Effector memory CD4-positive, alpha-beta T cell (primary cell): ENCODE results near the gene MTMR3.

Experiments used
- DNase-seq, 3 donors: peaks; one replicate each; pipeline ENCODE4 v3.0.0-alpha.2; 2020
- H3K27ac ChIP-seq: 2 replicates; pipeline ENCODE4 v1.7.0; 2013; ENCODE audit warnings: mild to moderate bottlenecking, low read length, moderate library complexity; ENCODE audit not compliant: insufficient read depth, poor library complexity, severe bottlenecking
- H3K27me3 ChIP-seq: replicated peaks from 2 replicates; pipeline ENCODE4 v1.7.0; 2013; ENCODE audit warnings: mild to moderate bottlenecking, low read length; ENCODE audit not compliant: insufficient read depth, control insufficient read depth, poor library complexity, severe bottlenecking
- H3K36me3 ChIP-seq: 2 replicates; pipeline ENCODE4 v1.7.0; 2013; ENCODE audit warnings: mild to moderate bottlenecking, low read length, moderate library complexity; ENCODE audit not compliant: control insufficient read depth, insufficient read depth
- H3K4me1 ChIP-seq: 2 replicates; pipeline ENCODE4 v1.7.0; 2013; ENCODE audit warnings: low read length, mild to moderate bottlenecking; ENCODE audit not compliant: control insufficient read depth, insufficient read depth, poor library complexity, severe bottlenecking
- H3K4me3 ChIP-seq: 2 replicates; pipeline ENCODE4 v1.7.0; 2013; ENCODE audit warnings: low read length, low read depth, mild to moderate bottlenecking; ENCODE audit not compliant: insufficient read depth, poor library complexity, severe bottlenecking
- H3K9me3 ChIP-seq: 2 replicates; pipeline ENCODE4 v1.7.0; 2013; ENCODE audit warnings: mild to moderate bottlenecking, low read length, moderate library complexity; ENCODE audit not compliant: control insufficient read depth

MTMR3 gene

DNA sequence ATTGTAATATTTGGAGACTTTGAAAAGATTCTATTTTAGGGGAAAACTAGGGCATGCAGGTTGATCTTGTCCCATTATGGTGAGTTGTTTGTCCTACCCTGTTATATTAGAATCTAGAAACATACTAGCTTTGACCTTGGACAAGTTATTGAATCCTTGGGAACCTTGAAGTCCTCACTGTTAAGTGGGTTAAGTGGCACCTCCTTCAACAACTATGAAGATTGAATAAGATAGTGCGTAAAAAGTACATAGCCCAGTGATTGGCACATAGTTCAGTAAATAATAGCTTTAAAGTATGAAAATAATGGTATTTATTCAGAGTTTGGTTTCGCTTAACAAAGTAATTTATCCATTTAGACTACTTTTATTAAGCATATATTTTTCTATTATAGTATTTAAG is 51.6 kb downstream of the MTMR3 start:
- H3K9me3 ChIP-seq = no peaks in the 10 kb centered on the region
- no peak overlapping the region for H3K4me3 ChIP-seq
- H3K4me1 ChIP-seq = no peaks in the 10 kb centered on the region
- no peak for DNase-seq
- no peaks in the 10 kb centered on the region for H3K36me3 ChIP-seq
- no peaks in the 10 kb centered on the region for H3K27me3 ChIP-seq
- no peak overlapping the region for H3K27ac ChIP-seq

- H3K27ac ChIP-seq = no peak overlapping the region
- H3K27me3 ChIP-seq = no peaks in the 10 kb centered on the region
- H3K4me3 ChIP-seq = no peak overlapping the region
Observed at GRCh38 chr22:29936186-29936585, 53.2 kb downstream of the MTMR3 start.

GRCh38 chr22:29937940-29938693 is 55.1 kb downstream of the MTMR3 start:
- DNase-seq = no peak
- H3K27ac ChIP-seq = no peak overlapping the region

More at GRCh38 chr22:29936186-29936585, 53.2 kb downstream of the MTMR3 start:
- no peaks in the 10 kb centered on the region for H3K36me3 ChIP-seq
- no peaks in the 10 kb centered on the region for H3K4me1 ChIP-seq
- H3K9me3 ChIP-seq = no peaks in the 10 kb centered on the region
- no peak for DNase-seq

GRCh38 chr22:29940526-29940925 is 57.6 kb downstream of the MTMR3 start:
- no peak for DNase-seq
- Histone ChIP-seq H3K36me3 (no peaks in the 10 kb centered on the region), H3K27me3 (no peaks in the 10 kb centered on the region), H3K4me1 (peaks cover 5% of the 10 kb centered on the region), H3K4me3 (no peak overlapping the region), H3K27ac (no peak overlapping the region), H3K9me3 (no peaks in the 10 kb centered on the region)

More at GRCh38 chr22:29937940-29938693, 55.1 kb downstream of the MTMR3 start:
- H3K4me1 ChIP-seq = no peaks in the 10 kb centered on the region
- no peaks in the 10 kb centered on the region for H3K9me3 ChIP-seq
- no peaks in the 10 kb centered on the region for H3K36me3 ChIP-seq
- no peak overlapping the region for H3K4me3 ChIP-seq
- H3K27me3 ChIP-seq = no peaks in the 10 kb centered on the region

DNA sequence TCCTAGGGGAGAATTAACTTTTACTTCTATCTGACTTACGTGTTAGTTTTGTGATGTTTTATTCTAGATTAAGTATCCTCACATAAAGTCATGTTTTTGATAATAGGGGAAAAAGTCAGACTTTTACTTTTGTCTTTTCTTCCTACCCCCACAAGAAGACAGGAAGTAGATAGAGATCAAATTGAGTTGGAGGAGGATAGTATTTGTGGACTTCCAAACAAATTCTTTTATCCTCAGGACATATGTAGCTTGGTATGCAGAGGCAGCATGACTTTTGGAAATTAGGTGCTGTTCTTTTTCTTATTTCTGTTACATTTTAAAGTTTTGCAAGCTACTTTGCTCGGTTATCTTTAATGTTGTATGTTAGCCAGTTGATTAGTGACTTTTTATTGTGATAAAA is 61.4 kb downstream of the MTMR3 start:
- no peak overlapping the region for H3K27ac ChIP-seq
- H3K27me3 ChIP-seq = no peaks in the 10 kb centered on the region
- H3K4me3 ChIP-seq = no peak overlapping the region
- H3K4me1 ChIP-seq = peaks cover 5% of the 10 kb centered on the region
- H3K36me3 ChIP-seq = no peaks in the 10 kb centered on the region
- DNase-seq = no peak
- no peaks in the 10 kb centered on the region for H3K9me3 ChIP-seq

GRCh38 chr22:29945435-29945834 is 62.5 kb downstream of the MTMR3 start:
- Histone ChIP-seq H3K9me3 (no peaks in the 10 kb centered on the region), H3K4me1 (peaks cover 5% of the 10 kb centered on the region), H3K27me3 (no peaks in the 10 kb centered on the region), H3K36me3 (no peaks in the 10 kb centered on the region), H3K27ac (no peak overlapping the region), H3K4me3 (no peak overlapping the region)
- no peak for DNase-seq

DNA sequence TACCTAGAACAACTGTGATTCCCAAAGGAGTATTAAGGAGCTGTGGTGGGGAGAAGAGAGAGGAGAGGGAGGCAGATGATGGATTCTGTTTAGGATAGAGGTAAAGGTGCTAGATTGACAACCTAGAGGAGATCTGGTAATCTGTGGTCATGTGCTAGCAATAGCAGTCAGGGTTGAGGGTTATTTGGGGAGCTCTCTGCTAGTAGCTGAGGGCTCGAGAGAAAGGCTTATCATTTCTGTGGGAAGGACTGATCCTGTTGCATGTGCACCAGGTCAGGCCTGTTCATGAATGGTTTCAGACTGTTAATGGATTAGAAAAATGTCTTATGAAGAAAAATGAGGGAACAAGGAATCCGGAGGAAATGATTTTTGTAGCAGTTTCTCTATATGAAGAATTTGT is 63.2 kb downstream of the MTMR3 start:
- no peaks in the 10 kb centered on the region for H3K36me3 ChIP-seq
- H3K27ac ChIP-seq = no peak overlapping the region
- no peak overlapping the region for H3K4me3 ChIP-seq
- H3K27me3 ChIP-seq = no peaks in the 10 kb centered on the region
- no peak for DNase-seq
- H3K4me1 ChIP-seq = peaks cover 5% of the 10 kb centered on the region
- no peaks in the 10 kb centered on the region for H3K9me3 ChIP-seq

DNA sequence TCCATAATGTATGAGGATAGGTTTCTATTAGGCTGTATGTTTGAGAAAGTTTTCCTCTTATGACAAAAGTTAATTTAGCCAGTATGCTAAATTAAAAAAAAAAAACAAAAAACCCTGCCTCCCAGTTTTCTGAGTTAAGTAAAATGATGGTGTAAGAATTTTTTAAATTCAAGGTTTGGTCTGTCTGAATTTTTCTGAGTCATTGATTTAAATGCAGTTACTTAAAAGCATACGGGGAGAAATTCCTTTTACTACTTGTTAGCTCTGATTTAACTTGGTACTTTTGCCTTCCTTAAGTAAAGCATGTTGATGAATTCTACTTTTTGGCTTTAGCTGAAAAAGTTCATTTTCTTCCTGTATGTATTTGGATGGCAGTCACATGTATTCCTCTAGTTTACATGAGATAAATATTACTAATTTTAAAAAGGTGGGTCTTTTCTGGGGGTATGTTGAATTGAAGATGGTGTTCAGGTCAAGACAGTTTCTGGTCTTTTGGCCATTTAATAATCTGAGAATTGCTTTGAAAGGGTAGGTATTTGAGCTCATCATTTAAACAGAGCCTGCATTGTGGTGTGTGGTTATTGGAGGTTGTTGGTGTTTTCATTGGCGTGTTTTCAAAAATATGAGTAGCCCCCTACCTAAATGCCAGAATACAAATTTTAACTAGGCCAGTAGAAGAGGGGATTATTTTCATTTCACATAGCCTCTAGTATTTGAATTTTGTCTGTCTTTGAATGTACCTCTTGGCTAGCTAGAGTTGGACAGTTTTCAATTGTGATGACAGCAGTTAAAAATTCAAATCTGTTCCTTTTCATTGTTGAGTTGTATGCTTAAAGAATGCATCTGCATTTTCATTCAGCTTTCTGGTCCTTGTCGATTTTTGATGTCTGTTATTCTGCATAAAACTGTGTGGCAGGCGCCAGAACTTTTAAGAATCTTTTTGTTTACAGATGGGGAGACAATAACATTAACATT is 64.7 kb downstream of the MTMR3 start:
- no peak for DNase-seq

DNA sequence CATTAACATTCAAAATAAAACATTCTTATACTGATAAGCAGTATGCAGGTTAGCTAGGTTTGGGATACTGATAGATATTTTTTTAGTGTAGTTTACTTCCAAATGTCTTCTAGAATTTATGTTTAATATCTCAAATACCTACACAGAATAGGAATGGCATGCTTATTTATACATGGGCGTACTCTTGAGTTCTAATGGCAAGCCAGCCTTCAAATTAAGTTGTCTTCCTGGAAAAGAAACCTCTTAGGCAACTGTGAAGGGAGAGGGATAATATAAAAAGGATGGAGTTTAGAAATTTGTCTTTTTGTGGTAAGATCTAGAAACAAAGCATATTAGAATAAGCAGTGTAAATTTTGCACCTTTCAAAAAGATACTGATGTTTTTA is 65.4 kb downstream of the MTMR3 start:
- peaks cover 5% of the 10 kb centered on the region for H3K4me1 ChIP-seq
- H3K36me3 ChIP-seq = no peaks in the 10 kb centered on the region
- no peak overlapping the region for H3K4me3 ChIP-seq
- H3K27ac ChIP-seq = no peak overlapping the region
- H3K9me3 ChIP-seq = no peaks in the 10 kb centered on the region
- no peaks in the 10 kb centered on the region for H3K27me3 ChIP-seq
- no peak for DNase-seq

More for the DNA sequence above, 64.7 kb downstream of the MTMR3 start:
- peaks cover 5% of the 10 kb centered on the region for H3K4me1 ChIP-seq
- no peak overlapping the region for H3K4me3 ChIP-seq
- no peak overlapping the region for H3K27ac ChIP-seq
- no peaks in the 10 kb centered on the region for H3K9me3 ChIP-seq
- H3K36me3 ChIP-seq = no peaks in the 10 kb centered on the region
- H3K27me3 ChIP-seq = no peaks in the 10 kb centered on the region

DNA sequence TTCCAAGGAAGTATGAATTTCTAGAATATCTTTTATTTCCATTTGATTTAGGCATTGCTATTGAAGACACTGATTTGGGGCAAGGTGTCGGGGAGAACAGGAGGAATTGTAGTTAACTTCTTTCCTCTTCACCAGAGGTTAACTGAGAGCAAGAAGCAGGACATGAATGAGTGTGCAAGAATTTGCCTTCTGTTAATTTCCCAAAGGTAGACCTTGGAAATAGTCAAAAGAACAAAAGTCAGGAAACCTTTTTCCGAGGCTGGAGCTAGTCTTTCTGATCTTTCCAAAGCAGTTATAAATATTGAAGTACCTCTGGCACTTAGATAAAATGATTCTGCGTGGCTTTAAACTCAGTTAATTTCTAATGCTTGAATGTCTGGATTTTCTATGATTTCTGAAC is 66.9 kb downstream of the MTMR3 start:
- no peak overlapping the region for H3K4me3 ChIP-seq
- H3K4me1 ChIP-seq = no peaks in the 10 kb centered on the region
- no peaks in the 10 kb centered on the region for H3K36me3 ChIP-seq
- no peaks in the 10 kb centered on the region for H3K9me3 ChIP-seq
- DNase-seq = no peak
- H3K27ac ChIP-seq = no peak overlapping the region
- H3K27me3 ChIP-seq = no peaks in the 10 kb centered on the region
